CD4-positive, alpha-beta memory T cell (primary cell): ENCODE results near the gene HEPHL1. TPM values are rescaled to one million over a fixed set of nuclear protein-coding genes. Genes with fewer than 3 reads are reported as not detected.
"Not testable (repeated sequence)": the region's sequence is repeated elsewhere in the genome, so short reads cannot be mapped to it uniquely, and the experiment has no call there.

ENCODE experiments used
- CTCF ChIA-PET: fragments of 350-600 bp; sonication (Branson Sonifier 250); formaldehyde crosslinking; loops from one replicate; lab custom pipeline; 2021; ENCODE audit warnings: inconsistent platforms; ENCODE audit not compliant: partially characterized antibody; lab: Charles Lee
- POLR2A ChIA-PET: fragments of 350-600 bp; sonication (Branson Sonifier 250); formaldehyde crosslinking; loops from one replicate; lab custom pipeline; 2021; ENCODE audit not compliant: partially characterized antibody; lab: Charles Lee
- DNase-seq, 5 donors: peaks; one replicate each; pipeline versions ENCODE4 v3.0.0 to v3.0.0-alpha.2; 2020 to 2022; ENCODE audit warnings: mixed read lengths in 1 of 5
- H3K27ac ChIP-seq: one replicate; pipeline ENCODE4 v1.7.0; 2013; ENCODE audit warnings: low read depth, low read length
- H3K27me3 ChIP-seq: 2 replicates; pipeline ENCODE4 v1.7.0; 2013; ENCODE audit warnings: mild to moderate bottlenecking, low read length, moderate library complexity; ENCODE audit not compliant: insufficient read depth
- H3K36me3 ChIP-seq: 2 replicates; pipeline ENCODE4 v1.7.0; 2013; ENCODE audit warnings: mild to moderate bottlenecking, low read length, moderate library complexity; ENCODE audit not compliant: insufficient read depth
- H3K4me1 ChIP-seq: 2 replicates; pipeline ENCODE4 v1.7.0; 2013; ENCODE audit warnings: mild to moderate bottlenecking, low read length, moderate library complexity; ENCODE audit not compliant: insufficient read depth
- H3K4me3 ChIP-seq, 2 donors: one replicate each; pipeline ENCODE4 v1.7.0; 2013; ENCODE audit warnings: low read length in 2 of 2, mild to moderate bottlenecking in 1 of 2
- H3K9me3 ChIP-seq, 2 donors: one replicate each; pipeline ENCODE4 v1.7.0; 2013; ENCODE audit warnings: low read length in 2 of 2, control low read depth in 1 of 2; ENCODE audit not compliant: control insufficient read depth in 1 of 2
- H3K27ac Mint-ChIP-seq, 7 donors: one replicate each; pipeline ENCODE4 v1.8.0; 2020 to 2021; ENCODE audit warnings: mixed read lengths in 7 of 7, mild to moderate bottlenecking in 6 of 7, inconsistent platforms in 3 of 7, moderate library complexity in 3 of 7
- H3K27me3 Mint-ChIP-seq, 2 donors: one replicate each; pipeline ENCODE4 v1.8.0; 2020 to 2021; ENCODE audit warnings: mixed read lengths in 2 of 2
- H3K36me3 Mint-ChIP-seq, 2 donors: one replicate each; pipeline ENCODE4 v1.8.0; 2020 to 2021; ENCODE audit warnings: mixed read lengths in 2 of 2, inconsistent platforms in 1 of 2, mild to moderate bottlenecking in 1 of 2
- H3K4me1 Mint-ChIP-seq, 4 donors: one replicate each; pipeline ENCODE4 v1.8.0; 2020 to 2021; ENCODE audit warnings: mixed read lengths in 4 of 4, mild to moderate bottlenecking in 1 of 4
- H3K4me3 Mint-ChIP-seq, 8 donors: one replicate each; pipeline ENCODE4 v1.8.0; 2020 to 2021; ENCODE audit warnings: mixed read lengths in 8 of 8, mild to moderate bottlenecking in 7 of 8, moderate library complexity in 6 of 8, inconsistent platforms in 3 of 8
- H3K9me3 Mint-ChIP-seq, 8 donors: one replicate each; pipeline ENCODE4 v1.8.0; 2020 to 2021; ENCODE audit warnings: mixed read lengths in 8 of 8, mild to moderate bottlenecking in 5 of 8, inconsistent platforms in 3 of 8, moderate library complexity in 1 of 8
- intact Hi-C: fragments of 100-400 bp; cut with micrococcal nuclease; formaldehyde crosslinking; loops from one replicate; pipeline ENCODE4 v1.15.1; 2023
- polyA plus RNA-seq, 2 donors: library from polyadenylated mRNA; unstranded; fragments of 300-500 nt; fragmentation: Illumina TruSeq; gene quantifications; one replicate each; pipeline ENCODE4 v1.2.3, GENCODE V29; 2021
- total RNA-seq, 2 experiments: library from RNA; stranded (reverse); gene quantifications; one replicate each; pipeline ENCODE4 v1.2.3, GENCODE V29; 2021

Gene HEPHL1
- total and polyA plus RNA-seq, 4 experiments from 2014 or later, result not detected

DNA sequence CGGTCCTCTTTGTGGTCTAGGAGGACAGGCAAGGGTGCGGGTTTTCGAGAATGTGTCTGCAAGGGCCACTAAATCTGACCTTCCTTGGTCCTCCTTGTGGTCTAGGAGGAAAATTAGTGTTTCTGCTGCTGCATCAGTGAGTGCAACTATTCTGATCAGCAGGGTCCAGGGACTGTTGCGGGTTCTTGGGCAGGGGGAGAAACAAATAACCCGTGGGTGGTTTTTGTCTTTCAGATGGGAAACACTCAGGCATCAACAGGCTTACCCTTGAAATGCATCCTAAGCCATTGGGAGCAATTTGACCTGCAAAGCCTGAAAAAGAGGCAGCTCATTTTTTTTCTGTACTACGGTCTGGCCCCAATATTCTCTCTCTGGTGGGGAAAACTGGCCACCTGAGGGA is 98.5 kb downstream of the HEPHL1 start:
- H3K9me3 Mint-ChIP-seq, H3K4me1 Mint-ChIP-seq, H3K9me3 ChIP-seq, CTCF ChIA-PET, H3K27ac Mint-ChIP-seq, POLR2A ChIA-PET, H3K4me3 ChIP-seq, H3K36me3 Mint-ChIP-seq, H3K27ac ChIP-seq, H3K4me3 Mint-ChIP-seq, H3K4me1 ChIP-seq, DNase-seq, H3K36me3 ChIP-seq, intact Hi-C loops, H3K27me3 ChIP-seq: not testable (repeated sequence)
- H3K27me3 Mint-ChIP-seq, result peaks cover 2 to 12% of the 10 kb centered on the region in 2 donors

DNA sequence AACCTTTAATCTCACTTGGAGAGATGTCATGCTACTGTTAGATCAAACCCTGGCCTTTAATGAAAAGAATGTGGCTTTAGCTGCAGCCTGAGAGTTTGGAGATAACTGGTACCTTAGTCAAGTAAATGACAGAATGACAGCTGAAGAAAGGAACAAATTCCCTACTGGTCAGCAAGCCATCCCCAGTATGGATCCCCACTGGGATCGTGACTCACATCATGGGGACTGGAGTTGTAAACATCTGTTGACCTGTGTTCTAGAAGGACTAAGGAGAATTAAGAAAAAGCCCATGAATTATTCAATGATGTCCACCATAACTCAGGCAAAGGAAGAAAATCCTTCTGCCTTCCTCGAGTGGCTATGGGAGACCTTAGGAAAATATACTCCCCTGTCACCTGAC is 99.4 kb downstream of the HEPHL1 start:
- intact Hi-C loops, H3K9me3 Mint-ChIP-seq, H3K4me1 Mint-ChIP-seq, H3K36me3 Mint-ChIP-seq, H3K27ac ChIP-seq, CTCF ChIA-PET, H3K9me3 ChIP-seq, H3K27ac Mint-ChIP-seq, H3K4me3 ChIP-seq, H3K27me3 ChIP-seq, H3K36me3 ChIP-seq, H3K4me3 Mint-ChIP-seq, POLR2A ChIA-PET, DNase-seq, H3K4me1 ChIP-seq, H3K27me3 Mint-ChIP-seq: not testable (repeated sequence)

DNA sequence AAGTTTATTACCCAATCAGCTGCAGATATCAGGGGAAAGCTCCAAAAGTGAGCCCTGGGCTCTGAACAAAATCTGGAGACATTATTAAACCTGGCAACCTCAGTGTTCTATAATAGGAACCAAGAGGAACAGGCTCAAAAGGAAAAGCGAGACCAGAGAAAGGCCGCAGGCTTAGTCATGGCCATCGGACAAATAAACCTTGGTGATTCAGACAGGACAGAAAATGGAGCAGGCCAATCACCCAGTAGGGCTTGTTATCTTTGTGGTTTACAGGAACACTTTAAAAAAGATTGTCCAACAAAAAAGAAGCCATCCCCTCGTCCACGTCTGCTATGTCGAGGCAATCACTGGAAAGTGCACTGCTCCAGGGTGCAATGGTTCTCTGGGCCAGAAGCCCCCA is 99.8 kb downstream of the HEPHL1 start:
- Mint-ChIP-seq H3K36me3 (no peaks in the 10 kb centered on the region), H3K27me3 (peaks cover 2 to 9% of the 10 kb centered on the region in 2 donors), H3K9me3 (no peaks in the 10 kb centered on the region), H3K4me3 (no peak overlapping the region), H3K4me1 (no peaks in the 10 kb centered on the region), H3K27ac (no peak overlapping the region)
- Histone ChIP-seq H3K9me3 (no peaks in the 10 kb centered on the region), H3K4me1 (no peaks in the 10 kb centered on the region), H3K27me3 (no peaks in the 10 kb centered on the region), H3K27ac (no peak overlapping the region), H3K4me3 (no peak overlapping the region), H3K36me3 (no peaks in the 10 kb centered on the region)
- POLR2A ChIA-PET, result no interaction called here
- no peak for DNase-seq
- intact Hi-C loops, result no loop called here
- CTCF ChIA-PET, result no interaction called here

DNA sequence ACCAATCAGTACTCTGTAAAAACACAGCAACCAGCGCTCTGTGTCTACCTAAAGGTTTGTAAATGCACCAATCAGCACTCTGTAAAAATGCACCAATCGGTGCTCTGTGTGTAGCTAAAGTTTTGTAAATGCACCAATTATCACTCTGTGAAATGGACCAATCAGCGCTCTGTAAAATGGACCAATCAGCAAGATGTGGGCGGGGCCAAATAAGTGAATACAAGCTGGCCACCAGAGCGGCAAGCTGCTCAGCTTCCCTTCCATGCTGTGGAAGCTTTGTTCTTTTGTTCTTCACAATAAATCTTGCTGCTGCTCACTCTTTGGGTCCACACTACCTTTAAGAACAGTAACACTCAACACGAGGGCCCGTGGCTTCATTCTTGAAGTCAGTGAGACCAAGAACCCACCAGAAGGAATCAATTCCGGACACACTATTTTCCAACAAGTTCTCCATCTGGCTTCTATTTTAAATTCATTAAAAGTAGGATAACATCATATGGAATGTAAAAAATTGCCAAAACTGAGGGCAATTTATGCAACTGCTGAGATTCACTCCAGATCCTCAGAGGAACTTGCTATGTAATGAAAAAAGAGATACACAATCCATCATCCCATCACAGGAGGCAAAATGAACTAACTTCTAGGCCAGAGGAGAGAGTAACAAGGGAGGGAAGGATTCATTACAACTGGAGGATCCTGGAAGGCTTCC is 104.4 kb downstream of the HEPHL1 start:
- intact Hi-C loops, result loop anchor here (5.0 kb wide), 1 partner anchor 1662 kb away; the partner anchor contains the start of gene FAM76B
- Histone ChIP-seq H3K36me3 (no peaks in the 10 kb centered on the region), H3K27ac (no peak overlapping the region), H3K27me3 (no peaks in the 10 kb centered on the region), H3K4me3 (no peak overlapping the region), H3K9me3 (no peaks in the 10 kb centered on the region), H3K4me1 (peaks cover 23% of the 10 kb centered on the region)
- Mint-ChIP-seq H3K4me1 (peaks cover 10 to 21% (median 16%) of the 10 kb centered on the region in 4 donors), H3K4me3 (peak overlapping the region in 1 of 8 donors; percentile 11), H3K27ac (peak overlapping the region in 2 of 7 donors; percentile 26 to 36), H3K9me3 (no peaks in the 10 kb centered on the region), H3K36me3 (peaks cover 0 to 2% of the 10 kb centered on the region in 2 donors), H3K27me3 (no peaks in the 10 kb centered on the region)
- ChIA-PET CTCF (no interaction called here), POLR2A (no interaction called here)
- DNase-seq, result no peak

DNA sequence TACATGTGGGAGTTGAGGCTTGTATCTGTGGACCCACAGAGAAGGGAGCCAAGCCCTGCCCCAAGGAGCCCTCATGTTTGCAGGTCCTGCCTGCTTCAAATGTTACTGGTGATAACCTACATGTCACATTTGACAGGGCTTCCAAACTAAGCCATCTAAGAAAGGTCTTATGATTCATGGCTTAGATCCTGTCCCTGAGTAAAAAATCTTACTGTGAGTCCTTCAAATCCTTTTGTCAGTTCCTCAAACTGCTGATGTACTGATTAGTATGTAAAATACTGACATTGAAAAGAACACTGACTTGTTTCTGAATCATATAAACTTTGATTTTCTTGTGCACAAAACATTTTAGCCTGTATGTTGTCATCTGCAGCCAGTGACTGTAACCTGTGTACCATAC is 106.5 kb downstream of the HEPHL1 start:
- intact Hi-C loops, result loop anchor here (2.0 to 5.0 kb wide), 2 partner anchors 365 to 1660 kb away; partner anchors contain the start of genes ANKRD49, FAM76B and MRE11
- no peak for DNase-seq
- Histone ChIP-seq H3K4me3 (peak overlapping the region; percentile 89 to 96), H3K9me3 (no peaks in the 10 kb centered on the region), H3K4me1 (peaks cover 41% of the 10 kb centered on the region), H3K36me3 (no peaks in the 10 kb centered on the region), H3K27ac (peak overlapping the region; percentile 84), H3K27me3 (no peaks in the 10 kb centered on the region)
- H3K27ac Mint-ChIP-seq, result peak overlapping the region; percentile 87 to 98 (median 94)
- no peaks in the 10 kb centered on the region for H3K27me3 Mint-ChIP-seq
- ChIA-PET CTCF (interaction anchor here (0.5 to 1.6 kb wide), 2 partner anchors 8 to 1696 kb away, joined by 3 to 5 read pairs; no protein-coding TSS in a partner anchor), POLR2A (interaction anchor here (0.5 to 1.9 kb wide), 4 partner anchors 10 to 388 kb away, joined by 3 to 7 read pairs (median 4); partner anchors contain the start of gene MED17)
- peak overlapping the region in 5 of 8 donors; percentile 66 to 94 (median 91) for H3K4me3 Mint-ChIP-seq
- H3K36me3 Mint-ChIP-seq, result peaks cover 0 to 2% of the 10 kb centered on the region in 2 donors
- no peaks in the 10 kb centered on the region for H3K9me3 Mint-ChIP-seq
- H3K4me1 Mint-ChIP-seq, result peaks cover 10 to 21% (median 16%) of the 10 kb centered on the region in 4 donors

DNA sequence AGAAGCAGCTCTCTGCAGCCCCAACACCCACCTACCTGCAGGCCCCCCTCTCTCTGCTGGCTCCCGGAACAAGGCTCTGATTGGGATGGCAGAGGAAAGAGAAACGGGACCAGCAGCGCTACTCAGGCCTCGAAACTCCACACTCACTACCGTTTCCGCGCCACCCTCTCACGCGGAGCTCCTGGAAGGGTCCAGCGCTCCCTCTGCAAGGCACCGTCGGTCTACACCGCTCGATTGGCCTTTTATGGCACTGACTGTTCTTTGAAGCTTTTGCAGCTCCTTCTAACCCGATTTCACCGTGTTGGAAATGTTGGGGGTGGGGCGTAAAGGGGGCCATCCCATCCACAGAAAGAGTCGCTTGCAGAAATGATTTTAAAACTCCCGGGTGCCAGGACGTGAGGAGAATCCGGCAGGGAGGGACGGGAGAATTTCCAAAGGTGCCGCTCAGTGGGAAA is 107.2 kb downstream of the HEPHL1 start:
- H3K9me3 Mint-ChIP-seq, result no peaks in the 10 kb centered on the region
- no peak for DNase-seq
- H3K27ac ChIP-seq, result peak overlapping the region; percentile 84
- no peaks in the 10 kb centered on the region for H3K9me3 ChIP-seq
- H3K27ac Mint-ChIP-seq, result peak overlapping the region; percentile 87 to 98 (median 94)
- H3K4me3 ChIP-seq, result peak overlapping the region; percentile 89 to 96
- H3K36me3 Mint-ChIP-seq, result peaks cover 0 to 2% of the 10 kb centered on the region in 2 donors
- H3K36me3 ChIP-seq, result no peaks in the 10 kb centered on the region
- intact Hi-C loops, result loop anchor here (2.0 to 5.0 kb wide), 2 partner anchors 364 to 1659 kb away; partner anchors contain the start of genes ANKRD49, FAM76B and MRE11
- H3K4me3 Mint-ChIP-seq, result peak overlapping the region in 4 of 8 donors; percentile 90 to 94 (median 92)
- peaks cover 15 to 25% (median 20%) of the 10 kb centered on the region in 4 donors for H3K4me1 Mint-ChIP-seq
- no peaks in the 10 kb centered on the region for H3K27me3 Mint-ChIP-seq
- POLR2A ChIA-PET, result interaction anchor here (0.5 to 2.2 kb wide), 14 partner anchors 9 to 1662 kb away, joined by 3 to 11 read pairs (median 4); partner anchors contain the start of genes C11orf54, CEP57, FAM76B and MED17
- H3K27me3 ChIP-seq, result no peaks in the 10 kb centered on the region
- peaks cover 46% of the 10 kb centered on the region for H3K4me1 ChIP-seq
- CTCF ChIA-PET, result interaction anchor here (0.8 to 0.9 kb wide), 2 partner anchors 23 to 54 kb away, joined by 3 to 4 read pairs; no protein-coding TSS in a partner anchor
